ENCODE data around the gene SCNN1B.
"Not testable (repeated sequence)": the region's sequence is repeated elsewhere in the genome, so short reads cannot be mapped to it uniquely, and the experiment has no call there.

The SCNN1B gene, protein sequence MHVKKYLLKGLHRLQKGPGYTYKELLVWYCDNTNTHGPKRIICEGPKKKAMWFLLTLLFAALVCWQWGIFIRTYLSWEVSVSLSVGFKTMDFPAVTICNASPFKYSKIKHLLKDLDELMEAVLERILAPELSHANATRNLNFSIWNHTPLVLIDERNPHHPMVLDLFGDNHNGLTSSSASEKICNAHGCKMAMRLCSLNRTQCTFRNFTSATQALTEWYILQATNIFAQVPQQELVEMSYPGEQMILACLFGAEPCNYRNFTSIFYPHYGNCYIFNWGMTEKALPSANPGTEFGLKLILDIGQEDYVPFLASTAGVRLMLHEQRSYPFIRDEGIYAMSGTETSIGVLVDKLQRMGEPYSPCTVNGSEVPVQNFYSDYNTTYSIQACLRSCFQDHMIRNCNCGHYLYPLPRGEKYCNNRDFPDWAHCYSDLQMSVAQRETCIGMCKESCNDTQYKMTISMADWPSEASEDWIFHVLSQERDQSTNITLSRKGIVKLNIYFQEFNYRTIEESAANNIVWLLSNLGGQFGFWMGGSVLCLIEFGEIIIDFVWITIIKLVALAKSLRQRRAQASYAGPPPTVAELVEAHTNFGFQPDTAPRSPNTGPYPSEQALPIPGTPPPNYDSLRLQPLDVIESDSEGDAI

GRCh38 chr16:23302045-23302956, at the start of gene SCNN1B:
SCNN1B (plus strand) TSS chr16:23302302; CDS start chr16:23348600, 46,298 bp downstream.
- DNase-seq (ENCODE audit: low read depth), result no peak

DNA sequence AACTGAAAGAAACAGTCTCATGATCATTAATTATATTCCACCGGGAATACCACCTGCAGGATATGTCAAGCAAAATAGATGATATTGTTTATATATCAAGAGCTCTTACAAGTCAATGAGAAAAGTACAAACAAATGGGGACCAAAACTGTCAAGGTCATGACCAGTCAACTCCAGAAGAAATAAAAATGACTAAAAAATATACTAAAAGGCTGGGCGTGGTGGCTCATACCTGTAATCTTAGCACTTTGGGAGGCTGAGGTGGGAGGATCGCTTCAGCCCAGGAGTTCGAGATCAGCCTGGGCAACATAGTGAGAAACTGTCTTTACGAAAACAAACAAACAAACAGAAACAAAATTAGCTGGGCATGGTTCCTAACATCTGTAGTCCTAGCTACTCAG, 49.8 kb upstream of the SCNN1B start:
- DNase-seq (ENCODE audit: low read depth), result no peak

DNA sequence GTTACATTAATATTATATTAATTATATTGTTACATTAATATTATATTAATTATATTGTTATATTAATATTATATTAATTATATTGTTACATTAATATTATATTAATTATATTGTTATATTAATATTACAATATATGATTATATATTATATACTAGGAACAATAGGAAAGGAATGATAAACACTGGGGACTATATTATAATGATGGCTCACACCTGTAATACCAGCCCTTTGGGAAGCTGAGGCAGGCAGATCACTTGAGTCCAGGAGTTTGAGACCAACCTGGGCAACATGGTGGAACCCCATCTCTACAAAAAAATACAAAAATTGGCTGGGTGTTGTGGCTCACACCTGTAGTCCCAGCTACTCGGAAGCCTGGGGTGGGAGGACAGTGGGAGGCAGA, 48.5 kb upstream of the SCNN1B start:
- DNase-seq (ENCODE audit: low read depth), result not testable (repeated sequence)

DNA sequence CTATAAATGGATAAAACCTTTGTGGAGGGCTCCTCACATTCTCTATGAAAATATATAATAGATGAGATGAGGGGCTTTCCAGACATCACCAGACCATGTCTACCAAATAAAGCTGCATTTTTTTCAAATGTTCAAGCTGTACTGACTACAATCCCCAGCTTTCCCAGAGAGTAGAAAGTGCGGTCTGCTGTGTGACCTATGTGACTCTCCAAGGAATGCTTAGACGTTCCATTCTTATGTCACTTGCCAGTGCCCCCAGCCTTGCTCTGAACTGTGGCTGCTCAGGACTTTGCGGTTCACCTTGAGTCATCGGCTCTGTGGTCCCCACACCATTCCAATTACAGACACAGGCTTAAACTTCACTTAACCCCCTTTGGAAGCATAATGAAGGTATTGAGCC, 47.8 kb upstream of the SCNN1B start:
- DNase-seq (ENCODE audit: low read depth), result no peak

DNA sequence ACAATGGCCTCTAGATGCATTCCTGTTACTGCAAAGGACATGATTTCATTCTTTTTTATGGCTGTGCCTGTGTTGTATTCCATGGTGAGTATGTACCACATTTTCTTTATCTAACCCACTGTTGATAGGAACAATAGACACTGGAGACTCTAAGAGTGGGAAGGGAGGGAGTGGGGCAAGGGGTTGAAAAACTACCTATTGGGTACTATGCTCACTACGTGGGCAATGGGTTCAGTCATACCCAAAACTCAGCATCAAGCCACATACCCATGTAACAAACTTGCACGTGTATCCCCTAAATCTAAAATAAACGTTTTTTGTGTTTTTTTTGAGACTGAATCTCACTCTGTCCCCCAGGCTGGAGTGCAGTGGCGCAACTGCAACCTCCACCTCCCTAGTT, 47.1 kb upstream of the SCNN1B start:
- DNase-seq (ENCODE audit: low read depth), result no peak

DNA sequence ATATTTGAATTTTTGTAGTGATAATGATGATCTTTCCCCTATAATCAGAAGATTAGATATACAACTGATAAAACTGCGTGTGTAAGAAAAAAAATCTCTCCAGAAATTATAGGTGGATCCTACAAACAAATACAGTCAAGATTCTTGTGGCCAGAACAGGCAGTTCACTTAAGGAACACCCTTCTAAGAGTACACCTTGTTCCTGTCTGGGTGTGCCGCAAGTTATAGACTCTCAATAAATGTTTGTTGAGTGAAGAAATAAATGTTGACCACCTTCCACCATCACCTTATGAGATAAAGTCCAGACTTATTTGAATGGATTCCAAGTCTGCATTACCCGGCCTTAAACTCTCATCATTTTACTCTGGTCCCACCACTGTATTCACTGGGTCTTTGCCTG, 45.7 kb upstream of the SCNN1B start:
- DNase-seq (ENCODE audit: low read depth), result no peak

GRCh38 chr16:23257682-23258081, 44.4 kb upstream of the SCNN1B start:
- DNase-seq (ENCODE audit: low read depth), result no peak

DNA sequence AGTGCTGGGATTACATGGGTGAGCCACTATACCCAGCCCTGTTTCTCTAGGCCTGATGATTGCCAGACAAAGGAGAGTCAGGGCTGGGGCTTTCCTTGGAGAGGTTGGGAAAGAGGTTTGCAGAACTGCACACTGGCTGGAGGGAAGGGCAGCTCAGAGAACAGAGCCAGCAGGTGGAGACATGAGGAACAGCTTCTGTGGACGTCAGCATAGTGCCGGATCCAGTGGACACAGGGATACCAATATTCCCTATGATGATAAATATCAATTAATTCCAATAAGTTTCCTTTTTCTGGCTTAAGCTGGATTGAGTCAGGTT, 43.2 kb upstream of the SCNN1B start:
- no peak for DNase-seq (ENCODE audit: low read depth)

GRCh38 chr16:23267647-23268046, 34.5 kb upstream of the SCNN1B start:
- no peak for DNase-seq (ENCODE audit: low read depth)

- DNase-seq (ENCODE audit: low read depth), result no peak
Observed at GRCh38 chr16:23268561-23268960, 33.5 kb upstream of the SCNN1B start.

GRCh38 chr16:23269248-23269953, 32.7 kb upstream of the SCNN1B start:
- DNase-seq (ENCODE audit: low read depth), result no peak

DNA sequence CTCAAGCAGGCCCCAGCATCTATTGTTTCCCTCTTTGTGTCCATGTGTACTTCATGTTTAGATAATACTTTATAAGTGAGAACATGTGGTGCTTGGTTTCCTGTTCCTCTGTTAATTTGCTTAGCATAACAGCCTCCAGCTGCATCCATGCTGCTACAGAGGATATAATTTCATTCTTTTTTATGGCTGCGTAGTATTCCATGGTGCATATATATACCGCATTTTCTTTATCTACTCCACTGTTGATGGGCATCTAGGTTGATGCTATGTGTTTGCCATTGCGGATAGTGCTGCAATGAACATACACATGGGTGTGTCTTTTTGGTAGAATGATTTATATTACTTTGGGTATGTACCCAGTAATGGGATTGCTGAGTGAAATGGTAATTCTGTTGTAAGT, 31.4 kb upstream of the SCNN1B start:
- no peak for DNase-seq (ENCODE audit: low read depth)

GRCh38 chr16:23274968-23275367, 27.1 kb upstream of the SCNN1B start:
- no peak for DNase-seq (ENCODE audit: low read depth)

- DNase-seq (ENCODE audit: low read depth), result no peak
Observed at GRCh38 chr16:23276821-23277220, 25.3 kb upstream of the SCNN1B start.

- no peak for DNase-seq (ENCODE audit: low read depth)
Observed at GRCh38 chr16:23278031-23278430, 24.1 kb upstream of the SCNN1B start.

DNA sequence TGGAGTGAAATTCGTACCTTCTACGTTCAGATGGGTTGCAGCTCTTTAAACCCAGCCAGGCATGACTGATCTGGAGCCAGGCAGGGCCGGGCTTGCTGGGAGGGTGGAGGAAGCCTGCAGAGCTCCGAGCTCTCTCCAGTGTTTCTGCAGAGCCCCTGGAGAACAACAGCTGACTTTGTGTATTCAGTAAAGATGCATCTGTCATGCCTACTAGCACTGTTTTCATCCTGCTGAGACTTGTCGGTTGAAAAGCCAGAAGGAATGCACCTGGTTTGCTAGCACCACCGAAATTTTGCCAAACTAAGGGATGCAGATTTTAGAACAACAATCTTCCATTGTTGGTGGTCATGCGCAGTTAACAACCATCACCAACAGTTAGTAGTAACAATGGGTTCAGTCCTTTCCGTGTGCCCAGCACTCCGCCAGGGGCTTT, 22.4 kb upstream of the SCNN1B start:
- DNase-seq (ENCODE audit: low read depth), result no peak

GRCh38 chr16:23280483-23280967, 21.6 kb upstream of the SCNN1B start:
- DNase-seq (ENCODE audit: low read depth), result no peak

GRCh38 chr16:23282568-23282967, 19.5 kb upstream of the SCNN1B start:
- DNase-seq (ENCODE audit: low read depth), result no peak

DNA sequence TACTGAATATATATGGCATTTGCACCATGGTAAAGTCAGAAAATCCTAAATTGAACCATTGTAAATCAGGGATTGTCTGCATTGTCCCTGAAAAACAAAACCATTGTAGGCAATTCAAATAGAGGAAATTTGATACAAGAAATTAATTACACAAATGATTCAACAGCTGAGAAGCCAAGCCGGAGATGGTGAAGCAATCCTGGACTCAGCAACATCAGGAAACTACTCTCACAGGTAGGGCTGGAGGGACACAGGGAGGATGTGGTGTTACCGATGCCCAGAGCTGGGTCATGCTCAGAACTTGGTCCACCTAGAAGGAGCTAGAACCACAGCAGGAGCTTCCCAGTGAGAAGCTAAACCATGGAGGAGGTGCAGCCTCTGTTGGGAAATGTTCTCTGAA, 18.5 kb upstream of the SCNN1B start:
- no peak for DNase-seq (ENCODE audit: low read depth)

DNA sequence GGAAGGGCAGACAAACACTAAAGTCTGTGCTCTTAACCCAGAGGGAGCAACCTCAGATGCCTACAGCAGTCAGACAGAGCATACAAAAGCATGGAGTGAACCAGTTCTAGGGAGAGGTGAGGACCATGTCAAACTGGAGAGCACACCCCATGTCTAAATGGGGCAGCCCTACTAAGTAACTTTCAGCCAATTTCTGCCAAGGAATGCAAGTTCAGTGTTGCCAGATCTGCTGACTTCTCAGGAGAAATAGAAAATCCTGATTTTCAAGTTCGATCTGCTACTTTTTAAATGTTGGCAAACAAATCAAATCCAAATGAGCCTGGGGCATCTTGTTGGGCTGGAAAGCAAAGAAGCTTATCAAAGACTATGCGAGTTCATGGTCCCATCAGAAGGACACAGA, 17.5 kb upstream of the SCNN1B start:
- no peak for DNase-seq (ENCODE audit: low read depth)

DNA sequence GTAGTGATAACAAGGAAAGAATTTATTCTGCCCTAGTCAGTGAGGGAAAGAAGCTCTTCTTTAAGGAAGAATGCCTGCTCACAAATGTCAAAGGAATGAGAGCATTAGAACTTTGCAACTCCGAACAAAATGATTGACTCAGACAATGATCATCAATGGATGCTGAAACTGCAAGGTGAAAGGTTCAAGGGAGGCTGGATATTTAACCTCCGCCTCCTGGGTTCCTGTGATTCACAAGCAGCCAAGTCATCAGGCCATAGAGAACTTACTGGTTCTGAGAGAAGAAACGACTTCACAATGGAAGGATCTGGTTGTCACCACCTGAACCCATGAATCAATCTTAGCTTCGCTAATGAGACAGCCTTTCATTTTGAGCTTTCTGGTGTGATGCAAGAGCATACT, 16.0 kb upstream of the SCNN1B start:
- DNase-seq (ENCODE audit: low read depth), result no peak

GRCh38 chr16:23288209-23288608, 13.9 kb upstream of the SCNN1B start:
- DNase-seq (ENCODE audit: low read depth), result no peak

Data from stimulated activated CD4-positive, alpha-beta T cell treated with anti-CD3 and anti-CD28 coated beads, Interleukin-2, amount 100 ng/mL, for 4 hours (primary cell).